GM12891 (cell line): Measurements from ENCODE around the gene CSRP1.

Source experiments
- POLR2A ChIP-seq: IDR thresholded peaks from 2 replicates; pipeline ENCODE4 v1.6.1; 2011; ENCODE audit warnings: low read depth, low read length, control low read depth
- POLR2AphosphoS5 ChIP-seq: IDR thresholded peaks from 2 replicates; pipeline ENCODE4 v1.6.1; 2011; ENCODE audit warnings: low read depth, low read length, control low read depth
- TAF1 ChIP-seq: IDR thresholded peaks from 2 replicates; pipeline ENCODE4 v1.6.1; 2011; ENCODE audit warnings: low read depth, low read length, control low read depth

DNA sequence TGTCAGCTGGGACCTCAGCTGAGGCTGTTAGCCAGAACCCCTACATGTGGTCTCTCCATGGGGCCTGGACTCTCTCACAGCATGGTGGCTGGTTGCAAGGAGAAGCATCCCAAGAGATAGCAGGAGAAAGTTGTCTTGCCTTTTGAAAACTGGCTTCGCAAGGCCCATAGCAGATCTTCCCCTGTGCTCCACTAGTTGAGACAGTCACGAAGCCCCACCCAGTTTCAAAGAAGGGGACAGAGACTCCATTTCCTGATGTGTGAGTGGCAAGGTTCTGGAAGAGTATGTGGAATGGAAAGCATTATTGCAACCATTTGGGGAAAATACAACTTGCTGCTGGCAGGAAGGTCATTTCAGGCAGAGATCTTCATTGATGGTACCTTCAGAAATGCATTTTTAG, 7.5 kb upstream of the CSRP1 start:
- TF ChIP-seq POLR2A (no peak), POLR2AphosphoS5 (no peak), TAF1 (no peak)
